Measurements from ENCODE around the gene FLT3LG. TPM values are rescaled to one million over a fixed set of nuclear protein-coding genes. Genes with fewer than 3 reads are reported as not detected.

FLT3LG gene
- total and polyA plus RNA-seq, 9 of the 15 experiments (the other 6 are each of a cell fraction or from before 2014, with no cell fraction given) = 0.31 to 6.4 (median 1.1) TPM

DNA sequence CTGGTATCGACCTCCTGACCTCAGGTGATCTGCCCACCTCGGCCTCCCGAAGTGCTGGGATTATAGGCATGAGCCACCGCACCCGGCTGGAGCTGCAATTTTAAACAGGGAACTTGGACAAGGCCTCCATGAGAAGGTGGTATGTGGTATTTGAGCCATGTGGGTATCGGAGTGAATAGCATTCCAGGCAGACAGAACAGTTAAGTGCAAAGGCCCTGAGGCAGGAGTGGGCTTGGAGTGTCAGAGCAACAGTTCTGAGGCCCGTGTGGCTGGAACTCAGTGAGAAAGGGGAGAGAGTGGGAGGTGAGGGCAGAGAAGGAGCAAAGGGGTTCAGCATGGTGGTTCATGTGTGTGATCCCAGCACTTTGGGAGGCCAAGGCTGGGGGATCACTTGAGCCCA is 56.7 kb downstream of the FLT3LG start:
- Histone ChIP-seq H3K27me3 (ENCODE audit: control insufficient read depth in 2 of 2, insufficient read depth in 2 of 2, low read length in 2 of 2) (no peaks in the 10 kb centered on the region), H3K4me3 (no peak overlapping the region), H3K9me1 (ENCODE audit: control insufficient read depth, insufficient read depth, low read length) (no peaks in the 10 kb centered on the region), H3K4me1 (replicated peaks in 1 of 2; ENCODE audit: control insufficient read depth in 2 of 2, insufficient read depth in 2 of 2, low read length in 2 of 2) (peaks cover 17 to 39% of the 10 kb centered on the region in 2 experiments), H3K4me2 (ENCODE audit: insufficient read depth, low read length) (no peak overlapping the region), H3K79me2 (ENCODE audit: control insufficient read depth, insufficient read depth, low read length) (no peaks in the 10 kb centered on the region), H3K9me3 (replicated peaks; ENCODE audit: control insufficient read depth, insufficient read depth, low read depth, low read length) (no peaks in the 10 kb centered on the region), H3K9ac (ENCODE audit: insufficient read depth in 1 of 2, low read depth in 2 of 2, low read length in 2 of 2) (peak overlapping the region in 1 of 2 experiments; percentile 56; a peak in 1 of 4 replicates), H3K27ac (ENCODE audit: extremely low read depth, low read depth, low read length) (no peak overlapping the region), H2AFZ (ENCODE audit: low read depth, low read length) (no peak overlapping the region), H4K20me1 (replicated peaks; ENCODE audit: control insufficient read depth, insufficient read depth, low read length) (no peaks in the 10 kb centered on the region), H3K36me3 (ENCODE audit: control insufficient read depth, insufficient read depth, low read length) (no peaks in the 10 kb centered on the region)
- 72% methylated on average over 7 of the region's 7 CpGs for WGBS (ENCODE audit: insufficient coverage, low coverage, missing lambda C conversion rate)
- ATAC-seq (no peak), FAIRE-seq (no peak), DNase-seq (ENCODE audit: extremely low read depth in 1 of 4, low spot score in 3 of 4) (no peak)
- in situ Hi-C loops (cut with MboI) = no loop called here
- no TSS peak for BruUV-seq (replicated peaks)
- intact Hi-C loops (cut with micrococcal nuclease) = no loop called here
- TF ChIP-seq, protein P1, sequence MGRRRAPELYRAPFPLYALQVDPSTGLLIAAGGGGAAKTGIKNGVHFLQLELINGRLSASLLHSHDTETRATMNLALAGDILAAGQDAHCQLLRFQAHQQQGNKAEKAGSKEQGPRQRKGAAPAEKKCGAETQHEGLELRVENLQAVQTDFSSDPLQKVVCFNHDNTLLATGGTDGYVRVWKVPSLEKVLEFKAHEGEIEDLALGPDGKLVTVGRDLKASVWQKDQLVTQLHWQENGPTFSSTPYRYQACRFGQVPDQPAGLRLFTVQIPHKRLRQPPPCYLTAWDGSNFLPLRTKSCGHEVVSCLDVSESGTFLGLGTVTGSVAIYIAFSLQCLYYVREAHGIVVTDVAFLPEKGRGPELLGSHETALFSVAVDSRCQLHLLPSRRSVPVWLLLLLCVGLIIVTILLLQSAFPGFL (CRISPR knock-in tag; IDR thresholded peaks at IDR 0.05) = no peak
- TF ChIP-seq, protein P2, sequence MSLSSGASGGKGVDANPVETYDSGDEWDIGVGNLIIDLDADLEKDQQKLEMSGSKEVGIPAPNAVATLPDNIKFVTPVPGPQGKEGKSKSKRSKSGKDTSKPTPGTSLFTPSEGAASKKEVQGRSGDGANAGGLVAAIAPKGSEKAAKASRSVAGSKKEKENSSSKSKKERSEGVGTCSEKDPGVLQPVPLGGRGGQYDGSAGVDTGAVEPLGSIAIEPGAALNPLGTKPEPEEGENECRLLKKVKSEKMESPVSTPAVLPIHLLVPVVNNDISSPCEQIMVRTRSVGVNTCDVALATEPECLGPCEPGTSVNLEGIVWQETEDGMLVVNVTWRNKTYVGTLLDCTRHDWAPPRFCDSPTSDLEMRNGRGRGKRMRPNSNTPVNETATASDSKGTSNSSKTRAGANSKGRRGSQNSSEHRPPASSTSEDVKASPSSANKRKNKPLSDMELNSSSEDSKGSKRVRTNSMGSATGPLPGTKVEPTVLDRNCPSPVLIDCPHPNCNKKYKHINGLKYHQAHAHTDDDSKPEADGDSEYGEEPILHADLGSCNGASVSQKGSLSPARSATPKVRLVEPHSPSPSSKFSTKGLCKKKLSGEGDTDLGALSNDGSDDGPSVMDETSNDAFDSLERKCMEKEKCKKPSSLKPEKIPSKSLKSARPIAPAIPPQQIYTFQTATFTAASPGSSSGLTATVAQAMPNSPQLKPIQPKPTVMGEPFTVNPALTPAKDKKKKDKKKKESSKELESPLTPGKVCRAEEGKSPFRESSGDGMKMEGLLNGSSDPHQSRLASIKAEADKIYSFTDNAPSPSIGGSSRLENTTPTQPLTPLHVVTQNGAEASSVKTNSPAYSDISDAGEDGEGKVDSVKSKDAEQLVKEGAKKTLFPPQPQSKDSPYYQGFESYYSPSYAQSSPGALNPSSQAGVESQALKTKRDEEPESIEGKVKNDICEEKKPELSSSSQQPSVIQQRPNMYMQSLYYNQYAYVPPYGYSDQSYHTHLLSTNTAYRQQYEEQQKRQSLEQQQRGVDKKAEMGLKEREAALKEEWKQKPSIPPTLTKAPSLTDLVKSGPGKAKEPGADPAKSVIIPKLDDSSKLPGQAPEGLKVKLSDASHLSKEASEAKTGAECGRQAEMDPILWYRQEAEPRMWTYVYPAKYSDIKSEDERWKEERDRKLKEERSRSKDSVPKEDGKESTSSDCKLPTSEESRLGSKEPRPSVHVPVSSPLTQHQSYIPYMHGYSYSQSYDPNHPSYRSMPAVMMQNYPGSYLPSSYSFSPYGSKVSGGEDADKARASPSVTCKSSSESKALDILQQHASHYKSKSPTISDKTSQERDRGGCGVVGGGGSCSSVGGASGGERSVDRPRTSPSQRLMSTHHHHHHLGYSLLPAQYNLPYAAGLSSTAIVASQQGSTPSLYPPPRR (CRISPR knock-in tag; IDR thresholded peaks at IDR 0.05; ENCODE audit: borderline replicate concordance) = no peak
- TF ChIP-seq ZC3H11A (IDR thresholded peaks at IDR 0.05; ENCODE audit: low read depth, low read length) = no peak
- ChIA-PET POLR2A (interaction anchor here (0.6 to 0.9 kb wide), 2 partner anchors 59 to 183 kb away, joined by 3 read pairs; no protein-coding TSS in a partner anchor), CTCF (ENCODE audit: low intra/inter-chr PET ratio) (no interaction called here)
